Measurements from ENCODE around the gene KAZALD1. TPM values are rescaled to one million over a fixed set of nuclear protein-coding genes. Genes with fewer than 3 reads are reported as not detected.

KAZALD1 gene
- total RNA-seq, 2 donors from 2014 or later, result 7.1 to 7.2 TPM

- intact Hi-C loops (cut with DNase I), result loop anchor here in 1 of 2 donors (2.0 kb wide), 1 partner anchor 18 kb away; the partner anchor contains the start of gene KAZALD1
Observed at GRCh38 chr10:101042667-101043362, 19.0 kb upstream of the KAZALD1 start.

GRCh38 chr10:101043363-101043707 lies 18.5 kb upstream of the KAZALD1 start:
- DNase-seq (no peak), ATAC-seq (peak in 1 of 2 donors; percentile 0)
- intact Hi-C loops (cut with DNase I), result loop anchor here in 1 of 2 donors (2.0 kb wide), 1 partner anchor 17 kb away; the partner anchor contains the start of gene KAZALD1

More at GRCh38 chr10:101042667-101043362, 19.0 kb upstream of the KAZALD1 start:
- DNase-seq, result peak; percentile 98
- peak; percentile 95 for ATAC-seq

- DNase-seq (no peak), ATAC-seq (no peak)
- intact Hi-C loops (cut with DNase I), result no loop called here
Observed at GRCh38 chr10:101044117-101044516, 17.7 kb upstream of the KAZALD1 start.

GRCh38 chr10:101046332-101047238 lies 15.2 kb upstream of the KAZALD1 start:
- DNase-seq, result no peak
- intact Hi-C loops (cut with DNase I), result no loop called here
- ATAC-seq, result no peak

DNA sequence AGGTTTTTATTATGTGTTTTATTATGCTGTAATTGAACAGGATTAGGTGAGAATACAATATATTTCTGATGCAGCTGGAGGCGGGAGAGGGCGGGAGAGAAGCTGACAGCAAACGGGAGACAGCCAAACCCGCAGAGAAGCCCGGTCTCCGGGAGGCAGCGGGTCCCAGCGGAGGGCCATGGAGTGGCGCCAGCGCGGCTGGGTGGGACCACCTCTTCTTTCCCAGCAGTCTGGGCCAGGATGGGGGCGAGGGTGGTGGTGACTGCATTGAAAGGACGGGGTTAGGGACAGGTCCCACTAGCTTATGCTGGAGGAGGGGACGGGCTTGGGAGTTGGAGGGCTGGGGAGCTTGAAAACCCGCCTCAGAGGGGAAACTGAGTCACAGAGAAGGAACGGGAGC lies 14.5 kb upstream of the KAZALD1 start:
- intact Hi-C loops (cut with DNase I), result no loop called here
- ATAC-seq (no peak), DNase-seq (no peak)

DNA sequence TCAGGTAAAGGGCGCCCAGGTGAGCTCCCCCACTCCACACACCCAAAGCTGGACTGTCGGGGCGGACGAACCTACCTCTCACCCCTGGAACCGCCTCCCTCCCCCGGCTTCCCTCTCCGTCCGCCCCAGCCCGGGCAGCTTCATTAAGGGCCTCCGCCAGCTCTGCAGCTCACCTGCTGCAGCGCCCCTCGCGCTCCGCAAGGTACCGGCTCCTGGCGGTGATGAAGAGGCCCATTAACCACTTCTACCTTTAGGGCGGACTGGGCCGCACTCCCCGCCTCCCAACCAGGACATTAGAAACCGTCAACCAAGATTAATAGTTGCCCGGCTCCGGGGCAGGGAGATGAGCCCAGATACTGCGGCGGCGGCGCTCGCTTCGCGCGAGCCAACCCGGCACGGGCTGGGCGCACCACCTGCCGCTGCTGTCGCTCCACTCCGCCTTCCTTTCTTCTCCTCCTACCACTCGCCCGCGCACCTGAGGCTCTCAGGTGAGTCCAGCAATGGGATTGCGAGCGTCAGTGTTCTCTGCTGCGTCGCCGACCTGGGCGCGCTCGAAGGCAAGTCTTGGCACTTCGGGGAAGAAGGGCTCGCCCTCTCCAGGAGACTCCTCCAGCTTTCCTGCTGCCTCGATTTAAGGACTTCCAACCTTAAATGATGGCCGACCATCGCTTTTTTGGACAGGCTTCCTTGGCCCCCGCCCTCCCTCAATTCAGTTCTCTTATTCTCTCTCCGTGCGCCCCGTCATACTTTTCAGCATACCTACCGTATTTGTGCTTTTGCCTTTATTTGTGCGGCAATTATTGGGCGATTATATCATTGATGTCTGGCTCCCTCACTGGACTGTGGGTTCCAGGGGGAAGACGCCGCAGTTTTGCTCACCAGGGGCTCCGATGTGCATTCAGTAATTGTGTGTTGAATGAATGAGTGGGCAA lies 13.6 kb upstream of the KAZALD1 start:
- ATAC-seq, result no peak
- DNase-seq, result no peak
- intact Hi-C loops (cut with DNase I), result no loop called here

GRCh38 chr10:101050208-101051069 lies 11.3 kb upstream of the KAZALD1 start:
- ATAC-seq (peak; percentile 64 to 66), DNase-seq (peak; percentile 57)
- intact Hi-C loops (cut with DNase I), result no loop called here

GRCh38 chr10:101052285-101052684 lies 9.5 kb upstream of the KAZALD1 start:
- no peak for ATAC-seq
- DNase-seq, result no peak
- intact Hi-C loops (cut with DNase I), result no loop called here

DNA sequence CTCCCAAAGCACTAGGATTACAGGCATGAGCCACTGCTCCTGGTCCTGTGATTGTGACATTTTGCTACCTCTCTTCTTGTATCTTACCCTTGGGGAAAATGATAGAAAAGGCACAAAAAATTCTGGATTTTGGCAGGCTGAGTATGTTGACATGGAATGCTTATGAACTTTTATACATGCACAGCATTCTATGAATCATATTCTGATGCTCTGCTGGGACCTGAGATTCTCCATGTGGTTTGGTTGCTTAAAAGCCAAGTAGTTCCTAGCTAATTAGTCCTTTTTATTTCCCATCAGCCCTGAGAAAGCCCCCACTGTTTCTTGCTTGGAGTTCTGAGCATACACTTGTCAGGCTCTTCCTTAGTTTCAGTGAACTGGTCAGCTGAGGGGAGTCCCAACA lies 8.3 kb upstream of the KAZALD1 start:
- ATAC-seq (no peak), DNase-seq (no peak)
- intact Hi-C loops (cut with DNase I), result no loop called here

- intact Hi-C loops (cut with DNase I), result no loop called here
- DNase-seq (no peak), ATAC-seq (no peak)
Observed at GRCh38 chr10:101054351-101054750, 7.4 kb upstream of the KAZALD1 start.

GRCh38 chr10:101054876-101055275 lies 6.9 kb upstream of the KAZALD1 start:
- DNase-seq (no peak), ATAC-seq (no peak)
- intact Hi-C loops (cut with DNase I), result no loop called here

DNA sequence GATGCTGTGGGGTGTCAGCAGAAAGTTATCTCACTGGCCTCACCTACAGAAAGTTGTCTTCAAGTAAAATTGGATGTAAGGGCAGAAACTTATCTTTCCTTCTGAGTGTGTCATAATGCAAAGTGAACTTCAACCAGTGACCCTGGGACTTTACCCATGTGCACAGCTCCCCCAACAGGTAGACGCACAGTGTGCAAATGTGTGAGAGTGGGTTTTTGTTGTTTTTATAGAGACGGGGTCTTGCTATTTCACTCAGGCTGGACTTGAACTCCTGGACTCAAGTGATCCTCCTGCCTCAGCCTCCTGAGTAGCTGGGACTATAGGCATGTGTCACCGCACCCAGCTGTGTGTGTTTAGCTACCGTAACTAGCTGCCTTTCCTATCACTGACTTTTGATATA lies 6.4 kb upstream of the KAZALD1 start:
- DNase-seq (no peak), ATAC-seq (no peak)
- intact Hi-C loops (cut with DNase I), result no loop called here

GRCh38 chr10:101056365-101057151 lies 5.2 kb upstream of the KAZALD1 start:
- ATAC-seq (no peak), DNase-seq (no peak)
- intact Hi-C loops (cut with DNase I), result no loop called here

DNA sequence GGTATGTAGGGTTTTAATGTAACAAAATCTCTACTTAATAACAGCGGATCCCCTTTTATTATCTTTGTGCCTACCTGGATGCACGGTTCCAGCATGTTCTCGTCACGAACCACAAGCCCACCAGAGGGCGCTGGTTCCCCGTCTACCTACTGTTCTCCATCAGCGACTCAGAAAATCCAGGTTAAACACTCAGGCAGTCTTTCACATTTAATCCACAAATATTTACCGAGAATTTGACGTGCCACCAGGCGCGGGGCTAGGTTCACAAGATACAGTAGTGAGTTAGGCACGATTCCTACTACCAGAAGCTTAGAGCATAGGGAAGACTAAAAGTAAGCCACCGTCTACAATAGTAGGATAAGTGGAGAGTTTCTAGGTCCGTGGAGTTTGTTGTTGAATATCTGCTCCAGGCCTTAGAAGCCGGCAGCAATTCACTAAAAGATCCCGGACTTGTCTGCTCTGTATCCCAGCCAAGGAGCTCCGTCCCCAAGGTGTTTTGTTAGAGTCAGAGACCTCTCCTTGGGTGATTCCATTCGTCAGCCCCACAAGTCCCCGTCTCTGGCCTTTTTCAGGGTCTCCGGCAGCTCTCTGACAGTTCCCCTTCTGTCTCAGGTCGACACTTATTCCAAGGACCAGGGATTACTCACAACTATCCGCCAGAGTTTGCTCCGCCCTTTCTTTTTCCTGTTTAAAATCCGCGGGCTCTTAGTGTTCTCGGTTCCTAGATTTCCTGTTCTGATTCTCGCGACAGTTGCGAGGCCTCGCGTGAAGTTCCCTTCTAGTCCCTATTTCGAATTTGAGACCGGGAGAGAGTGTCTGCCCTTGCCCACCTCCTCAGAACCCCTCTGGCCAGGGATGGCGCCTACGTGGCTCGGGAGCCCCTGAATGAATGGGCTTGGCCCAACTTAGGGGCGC lies 1.5 kb upstream of the KAZALD1 start:
- intact Hi-C loops (cut with DNase I), result loop anchor here in 1 of 2 donors (2.0 kb wide), 1 partner anchor 17 kb away; no protein-coding TSS in a partner anchor
- ATAC-seq (peak; percentile 67 to 76), DNase-seq (peak; percentile 95)

- ATAC-seq (peak; percentile 88 to 92), DNase-seq (peak; percentile 98)
- intact Hi-C loops (cut with DNase I), result loop anchor here in 1 of 2 donors (2.0 kb wide), 1 partner anchor 18 kb away; no protein-coding TSS in a partner anchor
Observed at GRCh38 chr10:101060951-101061623, 702 bp upstream of the KAZALD1 start.
